Fibroblast of pulmonary artery (primary cell): Measurements from ENCODE around the gene GPR89A.
"Not testable (repeated sequence)": the region's sequence is repeated elsewhere in the genome, so short reads cannot be mapped to it uniquely, and the experiment has no call there.

Experiments used
- DNase-seq: peaks from one replicate; pipeline ENCODE4 v3.0.0-alpha.2; 2010; ENCODE audit warnings: low read depth
- H3K4me3 ChIP-seq: replicated peaks from 2 replicates; pipeline ENCODE4 v1.5.1; 2011; ENCODE audit warnings: low read depth, mild to moderate bottlenecking, control low read depth, low read length, moderate library complexity
- TF ChIP-seq, protein P1 (sequence below): IDR thresholded peaks from 2 replicates; pipeline ENCODE4 v1.5.1; 2011; ENCODE audit warnings: mild to moderate bottlenecking, control low read depth, low read length, inconsistent platforms; ENCODE audit errors: missing control alignments

The GPR89A gene

DNA sequence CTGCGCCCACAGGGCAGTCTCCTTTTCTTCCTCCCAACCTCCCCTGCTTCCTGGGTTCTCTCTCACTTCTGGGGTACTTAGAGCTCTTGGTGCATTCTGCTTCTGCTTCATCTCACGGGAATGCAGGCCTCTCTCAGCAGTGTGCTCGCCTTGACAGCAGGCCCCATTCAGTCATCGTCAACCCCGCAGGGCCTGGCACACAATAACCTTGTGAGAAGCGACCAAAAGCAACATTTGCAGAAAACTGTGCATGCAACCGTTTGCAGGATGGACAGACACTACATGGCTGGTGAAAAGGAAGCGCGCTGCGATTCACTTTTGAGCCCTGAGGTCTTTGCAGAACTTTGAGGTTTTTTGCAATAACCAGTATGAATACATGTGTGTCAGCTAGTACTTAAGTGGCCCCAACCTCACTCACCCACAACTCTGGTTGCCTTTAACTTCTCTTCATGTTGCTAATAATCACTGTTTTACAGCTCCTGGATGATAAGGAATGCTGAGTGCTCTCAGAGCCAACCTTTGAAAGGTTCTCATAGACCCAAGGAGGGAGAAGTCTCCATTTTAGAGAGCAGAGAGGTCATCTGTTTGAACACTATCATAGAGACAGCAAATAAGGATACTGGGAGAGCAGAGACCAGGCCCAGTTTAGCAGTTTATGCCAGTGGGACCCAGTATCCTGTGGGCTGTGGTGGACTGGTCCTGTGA, 109.0 kb downstream of the GPR89A start:
- TF ChIP-seq, protein P1, sequence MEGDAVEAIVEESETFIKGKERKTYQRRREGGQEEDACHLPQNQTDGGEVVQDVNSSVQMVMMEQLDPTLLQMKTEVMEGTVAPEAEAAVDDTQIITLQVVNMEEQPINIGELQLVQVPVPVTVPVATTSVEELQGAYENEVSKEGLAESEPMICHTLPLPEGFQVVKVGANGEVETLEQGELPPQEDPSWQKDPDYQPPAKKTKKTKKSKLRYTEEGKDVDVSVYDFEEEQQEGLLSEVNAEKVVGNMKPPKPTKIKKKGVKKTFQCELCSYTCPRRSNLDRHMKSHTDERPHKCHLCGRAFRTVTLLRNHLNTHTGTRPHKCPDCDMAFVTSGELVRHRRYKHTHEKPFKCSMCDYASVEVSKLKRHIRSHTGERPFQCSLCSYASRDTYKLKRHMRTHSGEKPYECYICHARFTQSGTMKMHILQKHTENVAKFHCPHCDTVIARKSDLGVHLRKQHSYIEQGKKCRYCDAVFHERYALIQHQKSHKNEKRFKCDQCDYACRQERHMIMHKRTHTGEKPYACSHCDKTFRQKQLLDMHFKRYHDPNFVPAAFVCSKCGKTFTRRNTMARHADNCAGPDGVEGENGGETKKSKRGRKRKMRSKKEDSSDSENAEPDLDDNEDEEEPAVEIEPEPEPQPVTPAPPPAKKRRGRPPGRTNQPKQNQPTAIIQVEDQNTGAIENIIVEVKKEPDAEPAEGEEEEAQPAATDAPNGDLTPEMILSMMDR: no peak
- DNase-seq: no peak
- no peak overlapping the region for H3K4me3 ChIP-seq

DNA sequence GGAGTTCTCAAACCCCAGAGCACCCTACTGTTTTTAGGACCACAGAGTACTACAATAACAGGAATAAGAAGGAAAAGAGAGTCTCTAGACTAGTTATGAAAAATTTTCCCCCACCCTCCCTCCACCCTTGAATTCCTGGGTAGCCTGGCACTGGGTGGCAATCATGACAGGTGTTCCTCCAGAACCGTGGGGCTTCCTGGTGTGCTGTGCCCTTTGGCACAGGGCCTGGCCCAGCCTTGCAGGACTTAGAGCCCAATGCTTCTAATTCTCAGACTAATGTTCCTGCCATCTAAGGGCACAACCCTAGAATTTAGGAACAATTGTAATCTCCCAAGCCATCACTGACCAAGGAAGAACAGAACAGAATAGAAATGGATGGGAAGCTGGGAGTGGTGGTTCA, 110.0 kb downstream of the GPR89A start:
- TF ChIP-seq, protein P1: no peak
- no peak overlapping the region for H3K4me3 ChIP-seq
- DNase-seq: no peak

DNA sequence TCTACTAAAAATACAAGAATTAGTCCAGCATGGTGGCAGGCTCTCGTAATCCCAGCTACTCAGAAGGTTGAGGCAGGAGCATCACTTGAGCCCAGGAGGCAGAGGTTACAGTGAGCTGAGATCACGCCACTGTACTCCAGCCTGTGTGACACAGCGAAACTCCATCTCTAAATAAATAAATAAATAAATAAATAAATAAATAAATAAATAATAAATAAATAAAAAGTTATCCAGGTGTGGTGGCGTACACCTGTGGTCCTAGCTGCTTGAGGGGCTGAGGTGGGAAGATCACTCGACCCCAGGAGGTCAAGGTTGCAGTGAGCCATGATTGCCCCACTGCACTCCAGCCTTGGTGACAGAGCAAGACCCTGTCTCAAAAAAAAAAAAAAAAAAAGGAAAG, 110.7 kb downstream of the GPR89A start:
- not testable (repeated sequence) for DNase-seq, H3K4me3 ChIP-seq

DNA sequence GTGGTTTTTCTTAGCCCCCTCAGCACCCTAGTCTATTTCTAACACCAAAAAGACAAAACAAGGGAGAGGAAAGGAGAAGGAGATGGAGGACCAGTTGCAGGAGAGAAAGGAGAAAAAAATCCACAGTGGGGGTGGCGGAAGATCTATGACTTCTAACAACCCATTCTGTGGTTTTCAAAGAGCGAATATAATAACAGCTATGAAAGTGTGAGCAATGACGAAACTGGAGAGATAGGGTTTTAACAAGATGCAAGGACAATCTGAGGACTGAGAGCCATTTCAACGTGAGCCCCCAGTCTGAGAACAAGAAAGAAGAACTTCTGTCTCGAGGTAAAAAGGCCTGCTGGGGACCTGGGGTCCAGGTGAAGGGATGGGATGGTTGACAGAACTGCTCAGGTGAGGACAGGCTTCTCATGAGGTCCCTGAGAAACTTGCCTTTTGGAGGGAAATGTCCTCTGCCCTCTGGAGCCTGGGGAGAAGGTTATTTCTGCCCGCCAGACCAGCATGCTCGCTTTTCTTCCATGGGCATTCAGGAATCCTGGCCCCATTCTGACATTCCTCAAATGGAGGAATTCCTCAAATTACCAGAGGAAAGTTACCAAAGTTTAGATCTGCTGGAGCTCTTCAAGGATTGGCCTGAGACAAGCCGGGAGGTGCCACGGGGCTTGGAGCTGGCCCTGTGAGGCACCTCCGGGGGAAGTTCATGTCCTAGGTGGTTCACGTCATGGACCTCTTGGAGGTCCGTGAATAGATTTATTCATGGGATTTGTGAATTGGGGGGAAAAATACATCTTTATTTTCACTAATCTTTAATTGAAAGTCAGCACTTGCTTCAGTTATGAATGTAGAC, 111.7 kb downstream of the GPR89A start, which contains the start of gene CD160:
Gene CD160 (plus strand): TSS at position 270 of the 850 bp plus-strand sequence. CDS start 8,829 bp downstream, outside the sequence.
- DNase-seq: no peak
- H3K4me3 ChIP-seq: no peak within 1 kb of the TSS
- TF ChIP-seq, protein P1: no peak
